HCT116 (cell line): ENCODE measurements around the gene RHOBTB1. TPM values are rescaled to one million over a fixed set of nuclear protein-coding genes. Genes with fewer than 3 reads are reported as not detected.

Experiments used
- ATAC-seq: fragments of 200-7000 bp; cut with Tn5 transposase; 2 replicates; pipeline ENCODE4 v1.9.1; 2020; ENCODE audit warnings: mild to moderate bottlenecking, moderate library complexity
- BruUV-seq: library from RNA; stranded (reverse); fragments of 400-500 nt; replicated peaks from 2 replicates; lab custom pipeline; 2021; lab: Mats Ljungman, UMichigan
- CTCF ChIA-PET: fragments of 300-600 bp; sonication (Branson Sonifier 250); formaldehyde crosslinking; loops from one replicate; lab custom pipeline; 2021; ENCODE audit warnings: antibody characterized with exemption; lab: Charles Lee
- POLR2A ChIA-PET: fragments of 300-600, 350-600 bp; sonication (Branson Sonifier 250); formaldehyde crosslinking; loops from one replicate; lab custom pipeline; 2021; ENCODE audit warnings: antibody characterized with exemption; lab: Charles Lee
- RAD21 ChIA-PET, 2 experiments: fragments of 300-600 bp; sonication (Branson Sonifier 250); formaldehyde crosslinking; loops; one replicate each; lab custom pipeline; 2023; ENCODE audit warnings: low total read pairs in 2 of 2; ENCODE audit not compliant: uncharacterized antibody in 2 of 2, unreplicated experiment in 2 of 2, low non-redundant PET in 1 of 2; lab: Charles Lee
- DNase-seq: peaks from one replicate; pipeline ENCODE4 v3.0.0-alpha.2; 2010; ENCODE audit warnings: low read depth, low spot score
- H2AFZ ChIP-seq: fragments of 200-600 bp; shearing (Covaris generic), sonication (generic); 2 replicates; pipeline ENCODE4 v1.6.1; 2017; ENCODE audit warnings: low read depth, mixed run types, mixed read lengths, antibody characterized with exemption, low read length; ENCODE audit not compliant: poor library complexity, severe bottlenecking
- H3K27ac ChIP-seq: 2 replicates; pipeline ENCODE4 v1.5.1; 2012; ENCODE audit warnings: low read depth, low read length
- H3K27me3 ChIP-seq: fragments of 200-600 bp; sonication (generic); 2 replicates; pipeline ENCODE4 v1.6.1; 2016; ENCODE audit warnings: mixed run types, low read length, mixed read lengths; ENCODE audit not compliant: insufficient read depth
- H3K36me3 ChIP-seq, 2 experiments: fragments of 200-500 bp in 1 of 2; fragments of 200-600 bp in 1 of 2; sonication (Bioruptor generic) in 1 of 2; sonication (generic) in 1 of 2; 2 replicates each; pipeline versions ENCODE4 v1.5.1 to v1.6.1; 2014 to 2016; ENCODE audit warnings: low read length in 2 of 2, inconsistent platforms in 1 of 2, mixed read lengths in 1 of 2, mixed run types in 1 of 2; ENCODE audit not compliant: insufficient read depth in 2 of 2, control insufficient read depth in 1 of 2
- H3K4me1 ChIP-seq, 2 experiments: fragments of 200-600 bp in 1 of 2; sonication (generic) in 1 of 2; 2 replicates each; pipeline versions ENCODE4 v1.5.1 to v1.6.1; 2012 to 2017; ENCODE audit warnings: low read length in 2 of 2, inconsistent platforms in 1 of 2, mild to moderate bottlenecking in 1 of 2, mixed read lengths in 1 of 2, mixed run types in 1 of 2, moderate library complexity in 1 of 2; ENCODE audit not compliant: insufficient read depth in 2 of 2, control insufficient read depth in 1 of 2
- H3K4me2 ChIP-seq: fragments of 200-600 bp; sonication (generic); 2 replicates; pipeline ENCODE4 v1.6.1; 2017; ENCODE audit warnings: mixed run types, low read length, mixed read lengths
- H3K4me3 ChIP-seq, 2 experiments: fragments of 200-600 bp in 1 of 2; sonication (generic) in 1 of 2; replicated peaks in 1 of 2; 2 replicates each; pipeline ENCODE4 v1.5.1; 2011 to 2016; ENCODE audit warnings: low read length in 2 of 2, control low read depth in 1 of 2, low read depth in 1 of 2, mild to moderate bottlenecking in 1 of 2, mixed read lengths in 1 of 2, mixed run types in 1 of 2
- H3K79me2 ChIP-seq: fragments of 200-600 bp; sonication (generic); 2 replicates; pipeline ENCODE4 v1.6.1; 2017; ENCODE audit warnings: mild to moderate bottlenecking, mixed run types, low read length, moderate library complexity, mixed read lengths; ENCODE audit not compliant: insufficient read depth
- H3K9ac ChIP-seq: fragments of 200-600 bp; sonication (generic); 2 replicates; pipeline ENCODE4 v1.6.1; 2016; ENCODE audit warnings: low read length, mixed read lengths
- H3K9me2 ChIP-seq: fragments of 200-600 bp; sonication (generic), shearing (Covaris generic); 2 replicates; pipeline ENCODE4 v1.6.1; 2017; ENCODE audit warnings: mixed run types, mild to moderate bottlenecking, moderate library complexity; ENCODE audit not compliant: insufficient read depth
- H3K9me3 ChIP-seq, 2 experiments: fragments of 200-500 bp in 1 of 2; fragments of 200-600 bp in 1 of 2; sonication (Bioruptor generic) in 1 of 2; sonication (generic) in 1 of 2; 2 replicates each; pipeline ENCODE4 v1.6.1; 2014 to 2017; ENCODE audit warnings: low read length in 2 of 2, mixed read lengths in 2 of 2, inconsistent platforms in 1 of 2, low read depth in 1 of 2, mild to moderate bottlenecking in 1 of 2, mixed run types in 1 of 2, moderate library complexity in 1 of 2; ENCODE audit not compliant: control insufficient read depth in 1 of 2, insufficient read depth in 1 of 2
- H4K20me1 ChIP-seq: fragments of 200-600 bp; sonication (generic), shearing (Covaris generic); 2 replicates; pipeline ENCODE4 v1.6.1; 2017; ENCODE audit warnings: mixed run types, mild to moderate bottlenecking, moderate library complexity; ENCODE audit not compliant: insufficient read depth
- ATF3 ChIP-seq: IDR thresholded peaks from 2 replicates; pipeline ENCODE4 v1.6.1; 2012
- CBX3 ChIP-seq: IDR thresholded peaks from 2 replicates; pipeline ENCODE4 v1.6.1; 2012; ENCODE audit warnings: low read depth
- CTCF ChIP-seq, 3 experiments: fragments of 200-600 bp in 1 of 3; sonication (generic) in 1 of 3; IDR thresholded peaks in 2 of 3; conservative IDR thresholded peaks in 1 of 3; 2 replicates each; pipeline ENCODE4 v1.5.1; 2012 to 2017; ENCODE audit warnings: low read depth in 2 of 3, low read length in 2 of 3, antibody characterized with exemption in 1 of 3, borderline replicate concordance in 1 of 3, control low read depth in 1 of 3, mild to moderate bottlenecking in 1 of 3, mixed read lengths in 1 of 3, mixed run types in 1 of 3, moderate library complexity in 1 of 3; ENCODE audit not compliant: insufficient read depth in 1 of 3
- EGR1 ChIP-seq: IDR thresholded peaks from 2 replicates; pipeline ENCODE4 v1.6.1; 2012; ENCODE audit warnings: low read depth
- EZH2 ChIP-seq: fragments of 200-600 bp; sonication (generic); IDR thresholded peaks from 2 replicates; pipeline ENCODE4 v1.6.1; 2017; ENCODE audit warnings: antibody characterized with exemption, mixed run types
- FOSL1 ChIP-seq: IDR thresholded peaks from 2 replicates; pipeline ENCODE4 v1.6.1; 2012; ENCODE audit warnings: low read depth
- JUND ChIP-seq: IDR thresholded peaks from 2 replicates; pipeline ENCODE4 v1.6.1; 2012
- POLR2AphosphoS5 ChIP-seq: IDR thresholded peaks from 2 replicates; pipeline ENCODE4 v1.6.1; 2011; ENCODE audit warnings: mild to moderate bottlenecking, low read depth, low read length, moderate library complexity
- RAD21 ChIP-seq: IDR thresholded peaks from 2 replicates; pipeline ENCODE4 v1.6.1; 2012; ENCODE audit warnings: low read depth, mild to moderate bottlenecking
- SIN3A ChIP-seq: IDR thresholded peaks from 2 replicates; pipeline ENCODE4 v1.6.1; 2012; ENCODE audit warnings: low read depth
- SP1 ChIP-seq: IDR thresholded peaks from 2 replicates; pipeline ENCODE4 v1.6.1; 2012; ENCODE audit warnings: low read depth
- SRF ChIP-seq: IDR thresholded peaks from 2 replicates; pipeline ENCODE4 v1.6.1; 2012; ENCODE audit warnings: low read depth
- YY1 ChIP-seq: IDR thresholded peaks from 2 replicates; pipeline ENCODE4 v1.6.1; 2011; ENCODE audit warnings: low read length, low read depth, moderate library complexity, mild to moderate bottlenecking; ENCODE audit not compliant: insufficient replicate concordance; ENCODE audit errors: extremely low read depth
- ZNF274 ChIP-seq: fragments of 200-500 bp; sonication (Bioruptor generic); IDR thresholded peaks from 2 replicates; pipeline ENCODE4 v1.6.1; 2014; ENCODE audit warnings: mild to moderate bottlenecking, low read depth, low read length, inconsistent platforms
- intact Hi-C: fragments of 100-400 bp; cut with micrococcal nuclease; formaldehyde crosslinking; loops from 2 replicates; pipeline ENCODE4 v1.10.0; 2022
- total RNA-seq: library from RNA; stranded (reverse); gene quantifications from one replicate; pipeline ENCODE4 v1.2.1, GENCODE V29; 2021; ENCODE audit not compliant: unreplicated experiment
- TF ChIP-seq, protein P1 (sequence below): IDR thresholded peaks from 2 replicates; pipeline ENCODE4 v1.6.1; 2011; ENCODE audit warnings: mild to moderate bottlenecking, low read length, moderate library complexity; ENCODE audit not compliant: insufficient replicate concordance; ENCODE audit errors: extremely low read depth
- TF ChIP-seq, protein P2 (sequence below): IDR thresholded peaks from 2 replicates; pipeline ENCODE4 v1.6.1; 2012

Gene RHOBTB1
- total RNA-seq, 1 experiment from 2014 or later: 1.6 TPM

DNA sequence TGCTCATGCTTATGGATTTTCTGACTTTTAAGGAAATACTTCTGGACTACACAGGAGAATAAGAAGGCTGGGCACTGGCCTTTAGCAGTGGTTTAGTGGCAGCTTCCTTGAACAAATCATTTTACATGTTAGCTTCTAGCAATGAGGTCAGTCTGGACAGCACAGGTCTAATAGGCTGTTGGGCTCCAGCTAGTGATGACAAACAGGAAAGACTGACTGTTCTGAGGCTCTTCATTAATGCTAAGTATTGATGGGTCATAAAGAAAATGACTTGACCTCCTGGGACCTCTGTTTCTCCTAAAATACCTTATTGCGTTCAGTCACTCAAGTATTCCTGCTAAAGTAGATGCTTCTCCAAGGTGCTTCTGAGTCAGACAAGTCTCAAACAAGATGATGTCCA, 4.9 kb upstream of the RHOBTB1 start:
- intact Hi-C loops: no loop called here
- no peak for DNase-seq
- RAD21 ChIA-PET: no interaction called here
- Histone ChIP-seq H3K9me2 (no peaks in the 10 kb centered on the region), H4K20me1 (no peaks in the 10 kb centered on the region), H3K4me2 (no peak overlapping the region), H3K9me3 (no peaks in the 10 kb centered on the region), H3K4me3 (no peak overlapping the region), H3K27me3 (no peaks in the 10 kb centered on the region), H3K4me1 (peaks cover 0 to 6% of the 10 kb centered on the region in 2 experiments; a peak in 2 of 4 replicates), H3K27ac (no peak overlapping the region), H2AFZ (no peak overlapping the region), H3K9ac (no peak overlapping the region), H3K36me3 (no peaks in the 10 kb centered on the region), H3K79me2 (no peaks in the 10 kb centered on the region)
- BruUV-seq: no TSS peak
- CTCF ChIA-PET: interaction anchor here (1.3 kb wide), 1 partner anchor 16 kb away, joined by 4 read pairs; no protein-coding TSS in a partner anchor
- ATAC-seq: no peak
- POLR2A ChIA-PET: no interaction called here
- TF ChIP-seq YY1 (no peak), POLR2AphosphoS5 (no peak), SP1 (no peak), RAD21 (no peak), SRF (no peak)
- TF ChIP-seq, protein P1, sequence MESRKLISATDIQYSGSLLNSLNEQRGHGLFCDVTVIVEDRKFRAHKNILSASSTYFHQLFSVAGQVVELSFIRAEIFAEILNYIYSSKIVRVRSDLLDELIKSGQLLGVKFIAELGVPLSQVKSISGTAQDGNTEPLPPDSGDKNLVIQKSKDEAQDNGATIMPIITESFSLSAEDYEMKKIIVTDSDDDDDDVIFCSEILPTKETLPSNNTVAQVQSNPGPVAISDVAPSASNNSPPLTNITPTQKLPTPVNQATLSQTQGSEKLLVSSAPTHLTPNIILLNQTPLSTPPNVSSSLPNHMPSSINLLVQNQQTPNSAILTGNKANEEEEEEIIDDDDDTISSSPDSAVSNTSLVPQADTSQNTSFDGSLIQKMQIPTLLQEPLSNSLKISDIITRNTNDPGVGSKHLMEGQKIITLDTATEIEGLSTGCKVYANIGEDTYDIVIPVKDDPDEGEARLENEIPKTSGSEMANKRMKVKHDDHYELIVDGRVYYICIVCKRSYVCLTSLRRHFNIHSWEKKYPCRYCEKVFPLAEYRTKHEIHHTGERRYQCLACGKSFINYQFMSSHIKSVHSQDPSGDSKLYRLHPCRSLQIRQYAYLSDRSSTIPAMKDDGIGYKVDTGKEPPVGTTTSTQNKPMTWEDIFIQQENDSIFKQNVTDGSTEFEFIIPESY: no peak

- Histone ChIP-seq H3K27ac (no peak overlapping the region), H3K4me1 (peaks cover 3 to 19% of the 10 kb centered on the region in 2 experiments; a peak in 2 of 4 replicates), H3K79me2 (no peaks in the 10 kb centered on the region), H3K9ac (no peak overlapping the region), H3K9me2 (no peaks in the 10 kb centered on the region), H2AFZ (peak overlapping the region; percentile 85), H3K4me2 (no peak overlapping the region), H4K20me1 (no peaks in the 10 kb centered on the region), H3K27me3 (no peaks in the 10 kb centered on the region), H3K4me3 (no peak overlapping the region), H3K36me3 (no peaks in the 10 kb centered on the region), H3K9me3 (no peaks in the 10 kb centered on the region)
- intact Hi-C loops: no loop called here
- ChIA-PET CTCF (no interaction called here), RAD21 (no interaction called here), POLR2A (no interaction called here)
- BruUV-seq: no TSS peak
- DNase-seq (no peak), ATAC-seq (no peak)
- no peak for TF ChIP-seq CTCF (IDR thresholded peaks at IDR 0.05 in 2 of 3, conservative IDR thresholded peaks at IDR 0.05 in 1 of 3; ENCODE audit: borderline replicate concordance in 1 of 3, insufficient read depth in 1 of 3, low read depth in 2 of 3, low read length in 2 of 3)
- TF ChIP-seq POLR2AphosphoS5: no peak
- TF ChIP-seq SIN3A: no peak
- TF ChIP-seq ZNF274: no peak
- TF ChIP-seq, protein P2, sequence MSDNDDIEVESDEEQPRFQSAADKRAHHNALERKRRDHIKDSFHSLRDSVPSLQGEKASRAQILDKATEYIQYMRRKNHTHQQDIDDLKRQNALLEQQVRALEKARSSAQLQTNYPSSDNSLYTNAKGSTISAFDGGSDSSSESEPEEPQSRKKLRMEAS: no peak
- TF ChIP-seq JUND: no peak
- no peak for TF ChIP-seq EGR1
- no peak for TF ChIP-seq ATF3
- no peak for TF ChIP-seq YY1
- no peak for TF ChIP-seq EZH2
- TF ChIP-seq CBX3: no peak
- TF ChIP-seq SRF: no peak
- no peak for TF ChIP-seq FOSL1
Observed at GRCh38 chr10:60944910-60945297, 919 bp upstream of the RHOBTB1 start.
